CD4-positive, alpha-beta T cell (primary cell): Measurements from ENCODE around the gene SUMO2. TPM values are rescaled to one million over a fixed set of nuclear protein-coding genes. Genes with fewer than 3 reads are reported as not detected.
"Not testable (repeated sequence)": the region's sequence is repeated elsewhere in the genome, so short reads cannot be mapped to it uniquely, and the experiment has no call there.

ENCODE experiments used
- ATAC-seq: fragments of 200-7000 bp; cut with Tn5 transposase; one replicate; pipeline ENCODE4 v1.10.0; 2022; ENCODE audit warnings: mild to moderate bottlenecking; ENCODE audit not compliant: poor library complexity
- CTCF ChIA-PET: fragments of 350-600 bp; sonication (Branson Sonifier 250); formaldehyde crosslinking; loops from one replicate; lab custom pipeline; 2021; ENCODE audit warnings: antibody characterized with exemption, inconsistent platforms; lab: Charles Lee
- POLR2A ChIA-PET: fragments of 350-600 bp; sonication (Branson Sonifier 250); formaldehyde crosslinking; loops from one replicate; lab custom pipeline; 2021; ENCODE audit warnings: antibody characterized with exemption, inconsistent platforms; lab: Charles Lee
- DNase-seq, 14 experiments: peaks; one replicate each; pipeline ENCODE4 v3.0.0-alpha.2; 2013 to 2020; ENCODE audit warnings: mixed read lengths in 2 of 14
- H3K27ac ChIP-seq, 2 donors: one replicate each; pipeline versions ENCODE4 v1.5.1 to v1.7.0; 2013; ENCODE audit warnings: low read length in 2 of 2, low read depth in 1 of 2, mild to moderate bottlenecking in 1 of 2
- H3K27me3 ChIP-seq, 2 experiments: 1 replicate in 1 of 2; 2 replicates in 1 of 2; pipeline versions ENCODE4 v1.6.1 to v1.7.0; 2013; ENCODE audit warnings: low read length in 2 of 2, control low read depth in 1 of 2, mild to moderate bottlenecking in 1 of 2, moderate library complexity in 1 of 2; ENCODE audit not compliant: insufficient read depth in 2 of 2, control insufficient read depth in 1 of 2
- H3K36me3 ChIP-seq: one replicate; pipeline ENCODE4 v1.6.1; 2013; ENCODE audit warnings: low read length, control low read depth; ENCODE audit not compliant: insufficient read depth
- H3K4me1 ChIP-seq: one replicate; pipeline ENCODE4 v1.6.1; 2013; ENCODE audit warnings: low read length, control low read depth; ENCODE audit not compliant: insufficient read depth
- H3K4me3 ChIP-seq: one replicate; pipeline ENCODE4 v1.5.1; 2013; ENCODE audit warnings: mild to moderate bottlenecking, low read length, moderate library complexity
- H3K9me3 ChIP-seq, 2 experiments: 1 replicate in 1 of 2; 2 replicates in 1 of 2; pipeline versions ENCODE4 v1.6.1 to v1.7.0; 2013; ENCODE audit warnings: low read length in 2 of 2, mild to moderate bottlenecking in 2 of 2, control low read depth in 1 of 2, moderate library complexity in 1 of 2; ENCODE audit not compliant: control insufficient read depth in 1 of 2, insufficient read depth in 1 of 2
- H3K27ac Mint-ChIP-seq: one replicate; pipeline ENCODE4 v1.8.0; 2020; ENCODE audit warnings: mixed read lengths
- H3K27me3 Mint-ChIP-seq: one replicate; pipeline ENCODE4 v1.8.0; 2021; ENCODE audit warnings: mixed read lengths
- H3K36me3 Mint-ChIP-seq: one replicate; pipeline ENCODE4 v1.8.0; 2021; ENCODE audit warnings: low read depth, mixed read lengths
- H3K4me1 Mint-ChIP-seq: one replicate; pipeline ENCODE4 v1.8.0; 2021; ENCODE audit warnings: low read depth, mixed read lengths
- H3K4me3 Mint-ChIP-seq: one replicate; pipeline ENCODE4 v1.8.0; 2020; ENCODE audit warnings: mild to moderate bottlenecking, mixed read lengths
- H3K9me3 Mint-ChIP-seq: one replicate; pipeline ENCODE4 v1.8.0; 2020; ENCODE audit warnings: mixed read lengths
- CTCF ChIP-seq: fragments of 200-600 bp; IDR thresholded peaks from one replicate; pipeline ENCODE4 v1.8.0; 2022; ENCODE audit warnings: antibody characterized with exemption, mild to moderate bottlenecking
- intact Hi-C, 2 experiments: fragments of 100-400 bp; cut with DNase I in 1 of 2; cut with micrococcal nuclease in 1 of 2; formaldehyde crosslinking; loops; one replicate each; pipeline versions ENCODE4 v1.15.1 to v1.9.0; 2023 to 2025; cut with DNase I, micrococcal nuclease
- total RNA-seq, 174 experiments: library from RNA in 2 of 174; stranded (reverse) in 2 of 174; gene quantifications; one replicate each; pipeline ENCODE4 v1.2.3 and lab custom pipeline; 2021 to 2026

Gene SUMO2
- total RNA-seq, 2 experiments from 2014 or later, result 207 to 228 TPM

GRCh38 chr17:75142236-75142971 lies 40.4 kb downstream of the SUMO2 start:
- TF ChIP-seq CTCF, result no peak

DNA sequence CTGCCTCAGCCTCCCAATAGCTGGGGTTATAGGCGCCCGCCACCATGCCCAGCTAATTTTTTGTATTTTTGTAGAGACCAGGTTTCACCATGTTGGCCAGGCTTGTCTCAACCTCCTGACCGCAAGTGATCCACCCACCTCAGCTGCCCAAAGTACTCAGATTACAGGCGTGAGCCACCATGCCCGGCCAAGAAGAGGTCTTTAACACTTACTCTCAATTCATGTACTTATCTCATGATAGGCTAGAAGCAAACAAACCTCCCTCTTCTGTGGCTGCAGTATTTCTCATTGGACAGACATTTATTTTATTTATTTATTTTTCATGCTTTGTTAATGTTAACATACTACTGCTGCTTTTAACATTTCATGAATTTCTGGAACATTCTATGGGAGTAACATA lies 44.2 kb downstream of the SUMO2 start:
- Mint-ChIP-seq H3K27me3 (no peaks in the 10 kb centered on the region), H3K27ac (no peak overlapping the region), H3K36me3 (peaks cover 7% of the 10 kb centered on the region), H3K9me3 (no peaks in the 10 kb centered on the region), H3K4me1 (peaks cover 16% of the 10 kb centered on the region), H3K4me3 (no peak overlapping the region)
- no peak for DNase-seq
- POLR2A ChIA-PET, result no interaction called here
- H3K36me3 ChIP-seq, result peaks cover 13% of the 10 kb centered on the region
- no peak for ATAC-seq
- H3K27me3 ChIP-seq, result no peaks in the 10 kb centered on the region
- H3K27ac ChIP-seq, result no peak overlapping the region
- no peaks in the 10 kb centered on the region for H3K9me3 ChIP-seq
- TF ChIP-seq CTCF, result no peak
- CTCF ChIA-PET, result interaction anchor here (1.5 kb wide), 1 partner anchor 25 kb away, joined by 5 read pairs; no protein-coding TSS in a partner anchor
- no peak overlapping the region for H3K4me3 ChIP-seq
- peaks cover 15% of the 10 kb centered on the region for H3K4me1 ChIP-seq
- intact Hi-C loops, result no loop called here

More at GRCh38 chr17:75142236-75142971, 40.4 kb downstream of the SUMO2 start:
- Mint-ChIP-seq H3K9me3 (no peaks in the 10 kb centered on the region), H3K27ac (no peak overlapping the region), H3K36me3 (peaks cover 42% of the 10 kb centered on the region), H3K4me1 (peaks cover 16% of the 10 kb centered on the region), H3K27me3 (no peaks in the 10 kb centered on the region), H3K4me3 (no peak overlapping the region)
- H3K4me3 ChIP-seq, result no peak overlapping the region
- DNase-seq (no peak), ATAC-seq (no peak)
- ChIA-PET CTCF (interaction anchor here (2.0 kb wide), 1 partner anchor 28 kb away, joined by 6 read pairs; no protein-coding TSS in a partner anchor), POLR2A (interaction anchor here (2.0 to 2.9 kb wide), 3 partner anchors 10 to 41 kb away, joined by 9 to 12 read pairs (median 11); partner anchors contain the start of genes JPT1, NT5C and SUMO2)
- H3K27me3 ChIP-seq, result no peaks in the 10 kb centered on the region
- no peak overlapping the region for H3K27ac ChIP-seq
- intact Hi-C loops, result no loop called here
- H3K4me1 ChIP-seq, result peaks cover 15% of the 10 kb centered on the region
- H3K36me3 ChIP-seq, result peaks cover 49% of the 10 kb centered on the region
- H3K9me3 ChIP-seq, result no peaks in the 10 kb centered on the region

DNA sequence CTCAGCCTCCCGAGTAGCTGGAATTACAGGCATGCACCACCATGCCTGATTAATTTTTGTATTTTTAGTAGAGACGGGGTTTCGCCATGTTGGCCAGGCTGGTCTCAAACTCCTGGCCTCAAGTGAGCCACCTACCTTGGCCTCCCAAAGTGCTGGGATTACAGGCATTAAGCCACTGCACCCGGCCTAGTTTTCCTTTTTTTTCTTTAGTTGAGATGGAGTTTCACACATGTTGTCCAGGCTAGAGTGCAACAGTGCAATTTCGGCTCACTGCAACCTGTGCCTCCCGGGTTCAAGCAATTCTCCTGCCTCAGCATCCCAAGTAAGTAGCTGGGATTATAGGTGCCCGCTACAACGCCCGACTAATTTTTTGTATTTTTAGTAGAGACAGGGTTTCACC lies 45.0 kb downstream of the SUMO2 start:
- H3K27ac Mint-ChIP-seq, POLR2A ChIA-PET, H3K4me3 Mint-ChIP-seq, DNase-seq, ATAC-seq, H3K27ac ChIP-seq, H3K36me3 ChIP-seq, intact Hi-C loops, H3K4me3 ChIP-seq, H3K36me3 Mint-ChIP-seq, H3K9me3 Mint-ChIP-seq, H3K27me3 ChIP-seq, H3K27me3 Mint-ChIP-seq, H3K9me3 ChIP-seq: not testable (repeated sequence)
- CTCF ChIA-PET, result interaction anchor here (1.2 to 1.5 kb wide), 2 partner anchors 23 to 24 kb away, joined by 5 to 11 read pairs; no protein-coding TSS in a partner anchor
- peaks cover 16% of the 10 kb centered on the region for H3K4me1 Mint-ChIP-seq
- peaks cover 15% of the 10 kb centered on the region for H3K4me1 ChIP-seq
